CD8-positive, alpha-beta memory T cell (primary cell): Measurements from ENCODE around the gene WNK4. TPM values are rescaled to one million over a fixed set of nuclear protein-coding genes. Genes with fewer than 3 reads are reported as not detected.

Experiments
- CTCF ChIA-PET: fragments of 350-600 bp; sonication (Branson Sonifier 250); formaldehyde crosslinking; loops from one replicate; lab custom pipeline; 2021; ENCODE audit warnings: antibody characterized with exemption; lab: Charles Lee
- POLR2A ChIA-PET: fragments of 350-600 bp; sonication (Branson Sonifier 250); formaldehyde crosslinking; loops from one replicate; lab custom pipeline; 2021; ENCODE audit warnings: antibody characterized with exemption; lab: Charles Lee
- DNase-seq, 5 donors: peaks; one replicate each; pipeline versions ENCODE4 v3.0.0 to v3.0.0-alpha.2; 2020 to 2022; ENCODE audit warnings: mixed read lengths in 1 of 5
- H3K27ac ChIP-seq: one replicate; pipeline ENCODE4 v1.7.0; 2013; ENCODE audit warnings: low read depth, mild to moderate bottlenecking, low read length, moderate library complexity
- H3K27me3 ChIP-seq: 2 replicates; pipeline ENCODE4 v1.7.0; 2013; ENCODE audit warnings: low read length, mild to moderate bottlenecking; ENCODE audit not compliant: insufficient read depth, poor library complexity, severe bottlenecking
- H3K36me3 ChIP-seq: 2 replicates; pipeline ENCODE4 v1.7.0; 2013; ENCODE audit warnings: mild to moderate bottlenecking, low read length, moderate library complexity; ENCODE audit not compliant: insufficient read depth
- H3K4me1 ChIP-seq: 2 replicates; pipeline ENCODE4 v1.7.0; 2013; ENCODE audit warnings: mild to moderate bottlenecking, low read length, moderate library complexity; ENCODE audit not compliant: insufficient read depth
- H3K4me3 ChIP-seq: 2 replicates; pipeline ENCODE4 v1.7.0; 2013; ENCODE audit warnings: mild to moderate bottlenecking, low read length
- H3K9me3 ChIP-seq: 2 replicates; pipeline ENCODE4 v1.7.0; 2013; ENCODE audit warnings: mild to moderate bottlenecking, low read length
- H3K27ac Mint-ChIP-seq, 8 donors: one replicate each; pipeline ENCODE4 v1.8.0; 2020 to 2021; ENCODE audit warnings: mixed read lengths in 8 of 8, mild to moderate bottlenecking in 6 of 8, inconsistent platforms in 3 of 8, moderate library complexity in 3 of 8
- H3K27me3 Mint-ChIP-seq, 2 donors: one replicate each; pipeline ENCODE4 v1.8.0; 2020 to 2021; ENCODE audit warnings: mixed read lengths in 2 of 2, mild to moderate bottlenecking in 1 of 2, moderate library complexity in 1 of 2
- H3K36me3 Mint-ChIP-seq, 3 donors: one replicate each; pipeline ENCODE4 v1.8.0; 2020 to 2021; ENCODE audit warnings: mixed read lengths in 3 of 3, inconsistent platforms in 1 of 3, mild to moderate bottlenecking in 1 of 3
- H3K4me1 Mint-ChIP-seq, 3 donors: one replicate each; pipeline ENCODE4 v1.8.0; 2020 to 2021; ENCODE audit warnings: mixed read lengths in 3 of 3, inconsistent platforms in 1 of 3, mild to moderate bottlenecking in 1 of 3
- H3K4me3 Mint-ChIP-seq, 7 donors: one replicate each; pipeline ENCODE4 v1.8.0; 2020 to 2021; ENCODE audit warnings: mixed read lengths in 7 of 7, mild to moderate bottlenecking in 6 of 7, moderate library complexity in 4 of 7, inconsistent platforms in 2 of 7
- H3K9me3 Mint-ChIP-seq, 5 donors: one replicate each; pipeline ENCODE4 v1.8.0; 2020 to 2022; ENCODE audit warnings: mixed read lengths in 5 of 5, mild to moderate bottlenecking in 3 of 5, moderate library complexity in 2 of 5, inconsistent platforms in 1 of 5
- polyA plus RNA-seq: library from polyadenylated mRNA; unstranded; fragments of 300-500 nt; fragmentation: Illumina TruSeq; gene quantifications from one replicate; pipeline ENCODE4 v1.2.3, GENCODE V29; 2021
- total RNA-seq, 2 experiments: library from RNA; stranded (reverse); gene quantifications; one replicate each; pipeline ENCODE4 v1.2.3, GENCODE V29; 2021

Gene WNK4
- total and polyA plus RNA-seq, 3 experiments from 2014 or later: 0.18 to 0.55 TPM; not detected in 1

DNA sequence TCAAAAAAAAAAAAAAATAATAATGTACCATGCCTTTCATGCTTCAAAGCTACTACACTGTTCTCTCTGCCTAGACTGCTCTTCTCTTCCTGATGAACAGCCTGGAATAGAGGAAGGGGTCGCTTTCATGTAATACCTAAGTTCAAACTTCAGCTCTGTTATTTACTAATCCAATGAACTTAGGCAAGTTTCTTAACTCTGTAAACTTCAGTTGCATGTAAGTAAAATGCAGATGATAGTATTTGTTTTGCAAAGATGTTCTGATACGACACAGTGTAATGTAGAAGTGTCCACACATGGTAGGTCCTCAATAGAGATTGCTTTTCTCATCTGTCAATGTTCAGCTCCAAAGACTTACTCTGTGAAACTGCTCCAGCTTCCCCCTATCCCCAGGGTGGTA lies 11.5 kb downstream of the WNK4 start:
- Histone ChIP-seq H3K27ac (no peak overlapping the region), H3K36me3 (no peaks in the 10 kb centered on the region), H3K9me3 (no peaks in the 10 kb centered on the region), H3K4me1 (peaks cover 2% of the 10 kb centered on the region), H3K27me3 (peaks cover 3% of the 10 kb centered on the region), H3K4me3 (no peak overlapping the region)
- Mint-ChIP-seq H3K27me3 (peaks cover 17 to 26% of the 10 kb centered on the region in 2 donors), H3K36me3 (peaks cover 0 to 7% (median 5%) of the 10 kb centered on the region in 3 donors), H3K4me1 (peaks cover 7 to 12% (median 8%) of the 10 kb centered on the region in 3 donors), H3K9me3 (no peaks in the 10 kb centered on the region), H3K4me3 (no peak overlapping the region), H3K27ac (no peak overlapping the region)
- POLR2A ChIA-PET: no interaction called here
- no peak for DNase-seq
- CTCF ChIA-PET: no interaction called here

DNA sequence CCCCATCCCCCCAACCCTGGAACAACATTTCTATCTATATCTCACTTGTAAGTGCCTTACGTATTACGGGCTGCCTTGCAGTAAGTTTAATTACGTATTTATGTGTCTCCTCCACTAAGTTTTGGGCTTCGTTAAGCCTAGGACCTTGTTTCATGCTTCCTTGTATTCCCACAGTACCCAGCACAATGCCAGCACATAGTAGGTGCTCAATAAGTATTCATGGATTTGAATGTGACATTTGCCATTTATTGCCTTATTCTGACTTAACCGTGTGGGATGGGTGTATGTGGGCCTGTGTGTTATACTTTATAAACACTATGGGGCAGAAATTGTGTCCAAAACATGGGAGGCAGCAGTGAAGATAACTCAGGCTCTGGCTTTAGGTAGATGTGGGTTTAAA lies 12.1 kb downstream of the WNK4 start:
- ChIA-PET POLR2A (no interaction called here), CTCF (no interaction called here)
- H3K27ac Mint-ChIP-seq: no peak overlapping the region
- Histone ChIP-seq H3K27me3 (no peaks in the 10 kb centered on the region), H3K4me3 (no peak overlapping the region), H3K9me3 (no peaks in the 10 kb centered on the region), H3K36me3 (no peaks in the 10 kb centered on the region), H3K4me1 (peaks cover 8% of the 10 kb centered on the region), H3K27ac (no peak overlapping the region)
- H3K36me3 Mint-ChIP-seq: peaks cover 0 to 7% (median 5%) of the 10 kb centered on the region in 3 donors
- H3K4me1 Mint-ChIP-seq: peaks cover 9 to 18% (median 14%) of the 10 kb centered on the region in 3 donors
- DNase-seq: no peak
- H3K9me3 Mint-ChIP-seq: no peaks in the 10 kb centered on the region
- H3K27me3 Mint-ChIP-seq: peaks cover 13 to 21% of the 10 kb centered on the region in 2 donors
- H3K4me3 Mint-ChIP-seq: no peak overlapping the region

DNA sequence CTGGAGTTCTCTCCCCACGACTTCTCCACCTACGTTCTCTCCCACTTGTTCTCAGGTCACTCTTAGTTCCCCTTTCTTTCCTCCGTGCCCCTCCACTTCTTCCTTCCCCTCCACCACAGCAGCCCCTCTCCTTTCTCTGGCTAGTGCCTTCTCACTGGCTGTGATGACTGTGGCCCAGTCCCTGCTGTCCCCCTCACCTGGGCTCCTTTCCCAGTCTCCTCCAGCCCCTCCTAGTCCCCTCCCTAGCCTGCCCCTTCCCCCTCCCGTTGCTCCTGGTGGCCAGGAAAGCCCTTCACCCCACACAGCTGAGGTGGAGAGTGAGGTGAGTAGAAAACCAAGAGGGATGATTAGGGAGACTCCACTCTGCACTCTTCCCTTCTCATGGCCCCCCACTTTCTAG lies 14.7 kb downstream of the WNK4 start:
- H3K27me3 ChIP-seq: no peaks in the 10 kb centered on the region
- H3K27ac Mint-ChIP-seq: peak overlapping the region in 1 of 8 donors; percentile 77
- no peak overlapping the region for H3K4me3 ChIP-seq
- H3K27ac ChIP-seq: no peak overlapping the region
- ChIA-PET POLR2A (no interaction called here), CTCF (no interaction called here)
- no peak for DNase-seq
- no peak overlapping the region for H3K4me3 Mint-ChIP-seq
- no peaks in the 10 kb centered on the region for H3K9me3 ChIP-seq
- peaks cover 21 to 31% (median 31%) of the 10 kb centered on the region in 3 donors for H3K4me1 Mint-ChIP-seq
- no peaks in the 10 kb centered on the region for H3K36me3 ChIP-seq
- H3K9me3 Mint-ChIP-seq: no peaks in the 10 kb centered on the region
- H3K27me3 Mint-ChIP-seq: peaks cover 4% of the 10 kb centered on the region in 2 donors
- peaks cover 0 to 11% (median 5%) of the 10 kb centered on the region in 3 donors for H3K36me3 Mint-ChIP-seq
- H3K4me1 ChIP-seq: peaks cover 18% of the 10 kb centered on the region

DNA sequence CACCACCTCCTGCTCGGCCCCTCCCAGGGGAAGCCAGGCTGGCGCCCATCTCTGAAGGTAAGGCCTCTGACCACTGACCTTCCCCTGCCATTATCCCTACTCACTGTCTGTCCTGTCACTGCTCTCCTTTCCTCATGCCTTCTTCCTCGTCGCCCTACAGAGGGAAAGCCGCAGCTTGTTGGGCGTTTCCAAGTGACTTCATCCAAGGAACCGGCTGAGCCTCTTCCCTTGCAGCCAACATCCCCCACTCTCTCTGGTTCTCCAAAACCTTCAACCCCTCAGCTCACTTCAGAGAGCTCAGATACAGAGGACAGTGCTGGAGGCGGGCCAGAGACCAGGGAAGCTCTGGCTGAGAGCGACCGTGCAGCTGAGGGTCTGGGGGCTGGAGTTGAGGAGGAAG lies 15.1 kb downstream of the WNK4 start:
- Mint-ChIP-seq H3K9me3 (no peaks in the 10 kb centered on the region), H3K36me3 (peaks cover 0 to 11% (median 5%) of the 10 kb centered on the region in 3 donors), H3K4me3 (peak overlapping the region in 2 of 7 donors; percentile 54 to 57), H3K27me3 (peaks cover under 1 to 3% of the 10 kb centered on the region in 2 donors), H3K4me1 (peaks cover 22 to 31% (median 31%) of the 10 kb centered on the region in 3 donors), H3K27ac (peak overlapping the region in 1 of 8 donors; percentile 36)
- POLR2A ChIA-PET: interaction anchor here (0.9 kb wide), 1 partner anchor 22 kb away, joined by 3 read pairs; the partner anchor contains the start of gene VPS25
- no peak overlapping the region for H3K4me3 ChIP-seq
- H3K9me3 ChIP-seq: no peaks in the 10 kb centered on the region
- H3K27me3 ChIP-seq: no peaks in the 10 kb centered on the region
- no peak overlapping the region for H3K27ac ChIP-seq
- CTCF ChIA-PET: no interaction called here
- no peak for DNase-seq
- H3K4me1 ChIP-seq: peaks cover 18% of the 10 kb centered on the region
- no peaks in the 10 kb centered on the region for H3K36me3 ChIP-seq

DNA sequence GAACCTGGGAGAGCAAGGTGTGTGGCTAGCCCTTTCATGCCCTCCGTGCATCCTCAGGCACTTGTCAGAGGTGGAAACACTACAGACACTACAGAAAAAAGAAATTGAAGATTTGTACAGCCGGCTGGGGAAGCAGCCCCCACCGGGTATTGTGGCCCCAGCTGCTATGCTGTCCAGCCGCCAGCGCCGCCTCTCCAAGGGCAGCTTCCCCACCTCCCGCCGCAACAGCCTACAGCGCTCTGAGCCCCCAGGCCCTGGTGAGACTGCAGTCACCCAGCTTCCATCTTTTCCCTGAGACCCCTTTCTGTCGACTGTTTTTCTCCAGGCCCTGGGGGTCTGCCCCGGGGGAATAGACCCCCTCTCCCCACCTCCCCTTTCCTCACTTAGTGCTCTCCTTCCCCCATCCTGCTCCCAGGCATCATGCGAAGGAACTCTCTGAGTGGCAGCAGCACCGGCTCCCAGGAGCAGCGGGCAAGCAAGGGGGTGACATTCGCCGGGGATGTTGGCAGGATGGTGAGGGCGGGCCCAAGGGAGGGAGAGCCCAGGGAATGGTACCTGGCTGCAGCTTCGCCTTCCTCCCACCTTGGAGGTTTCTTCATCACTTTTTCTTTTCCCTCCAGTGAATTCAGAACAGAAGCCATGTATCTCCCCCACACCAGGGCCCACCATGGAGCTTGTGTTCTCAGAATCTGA lies 15.8 kb downstream of the WNK4 start:
- H3K4me3 Mint-ChIP-seq: peak overlapping the region in 4 of 7 donors; percentile 39 to 79 (median 63)

DNA sequence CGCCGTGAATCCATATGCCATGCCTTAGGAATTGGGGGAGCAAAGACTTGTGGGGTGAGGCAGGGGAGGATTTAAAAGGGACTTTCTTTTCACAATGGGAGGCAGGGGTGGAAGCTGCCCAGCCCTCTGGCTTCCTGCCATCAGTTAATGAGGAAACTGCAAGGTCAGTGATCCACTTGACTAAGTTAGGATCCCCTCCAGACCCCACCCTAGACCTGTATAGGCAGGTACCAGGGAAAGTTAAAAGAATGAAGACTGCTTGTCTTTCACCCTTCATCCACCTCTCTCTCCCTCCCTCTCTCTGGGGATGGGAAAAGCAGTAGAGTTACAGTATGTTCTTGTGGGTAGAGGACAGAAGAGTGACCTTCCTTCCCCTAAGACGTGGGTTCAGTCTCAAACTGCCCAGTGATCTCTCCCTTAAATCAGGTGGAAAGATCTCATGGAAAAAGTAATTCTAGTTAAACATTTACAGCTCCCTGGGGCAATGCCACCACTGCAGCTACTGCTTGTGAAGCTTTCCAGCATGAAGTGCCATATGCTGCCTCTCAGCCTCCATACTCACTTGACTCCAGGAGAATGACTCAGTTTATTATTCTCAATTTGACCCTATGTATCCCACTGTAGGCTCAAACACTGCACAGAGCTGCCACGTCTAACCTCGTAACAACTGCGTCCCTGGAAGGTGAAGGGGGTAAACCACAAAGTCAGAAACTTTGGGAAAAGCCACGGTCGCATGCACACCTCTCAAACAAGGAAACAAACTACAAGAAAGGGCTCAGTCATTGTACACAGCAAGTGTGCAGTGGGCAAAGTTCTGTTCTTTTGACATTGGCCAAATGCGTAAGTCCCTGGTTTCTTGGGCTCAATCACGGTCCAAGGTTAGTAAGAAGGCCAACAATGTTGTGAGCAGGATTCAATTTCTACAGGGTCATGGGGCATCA lies 16.9 kb downstream of the WNK4 start:
- Histone ChIP-seq H3K36me3 (no peaks in the 10 kb centered on the region), H3K4me1 (peaks cover 18% of the 10 kb centered on the region), H3K27ac (peak overlapping the region; percentile 27), H3K4me3 (peak overlapping the region; percentile 67), H3K27me3 (no peaks in the 10 kb centered on the region), H3K9me3 (no peaks in the 10 kb centered on the region)
- H3K4me1 Mint-ChIP-seq: peaks cover 22 to 31% (median 31%) of the 10 kb centered on the region in 3 donors
- H3K4me3 Mint-ChIP-seq: peak overlapping the region; percentile 94 to 97 (median 95)
- ChIA-PET CTCF (no interaction called here), POLR2A (interaction anchor here (0.8 kb wide), 1 partner anchor 24 kb away, joined by 3 read pairs; the partner anchor contains the start of gene VPS25)
- no peaks in the 10 kb centered on the region for H3K9me3 Mint-ChIP-seq
- peak overlapping the region in 4 of 8 donors; percentile 39 to 57 (median 52) for H3K27ac Mint-ChIP-seq
- peaks cover 0 to 3% of the 10 kb centered on the region in 2 donors for H3K27me3 Mint-ChIP-seq
- DNase-seq: no peak
- peaks cover 0 to 11% (median 5%) of the 10 kb centered on the region in 3 donors for H3K36me3 Mint-ChIP-seq

More for the DNA sequence above, 15.8 kb downstream of the WNK4 start:
- Mint-ChIP-seq H3K27ac (peak overlapping the region in 2 of 8 donors; percentile 27 to 38), H3K27me3 (peaks cover 0 to 3% of the 10 kb centered on the region in 2 donors), H3K9me3 (no peaks in the 10 kb centered on the region), H3K4me1 (peaks cover 22 to 31% (median 31%) of the 10 kb centered on the region in 3 donors), H3K36me3 (peaks cover 0 to 11% (median 5%) of the 10 kb centered on the region in 3 donors)
- ChIA-PET POLR2A (interaction anchor here (0.9 kb wide), 1 partner anchor 23 kb away, joined by 3 read pairs; the partner anchor contains the start of gene VPS25), CTCF (no interaction called here)
- H3K27ac ChIP-seq: no peak overlapping the region
- no peaks in the 10 kb centered on the region for H3K27me3 ChIP-seq
- H3K4me3 ChIP-seq: no peak overlapping the region
- peaks cover 18% of the 10 kb centered on the region for H3K4me1 ChIP-seq
- no peak for DNase-seq
- no peaks in the 10 kb centered on the region for H3K9me3 ChIP-seq
- no peaks in the 10 kb centered on the region for H3K36me3 ChIP-seq

DNA sequence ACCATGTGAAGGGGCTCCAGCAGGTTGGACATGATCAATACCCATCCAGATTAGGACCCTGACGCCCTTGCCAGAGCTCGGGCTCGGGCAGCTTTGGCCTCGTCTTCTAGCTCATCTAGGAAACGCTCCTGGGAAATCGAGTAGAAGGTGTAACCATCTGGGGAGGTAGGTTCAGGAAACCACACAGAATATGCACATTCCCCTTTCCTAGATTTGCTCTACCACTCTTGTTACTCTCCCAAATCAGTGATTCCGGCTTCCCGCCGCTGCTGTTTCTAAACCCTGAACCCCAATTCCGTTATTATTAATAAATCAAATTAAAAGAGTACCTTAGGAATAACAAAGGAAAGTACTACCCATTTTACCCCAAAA lies 17.6 kb downstream of the WNK4 start:
- H3K4me3 ChIP-seq: peak overlapping the region; percentile 67
- peak overlapping the region; percentile 94 to 97 (median 95) for H3K4me3 Mint-ChIP-seq
- H3K4me1 Mint-ChIP-seq: peaks cover 22 to 31% (median 31%) of the 10 kb centered on the region in 3 donors
- peak overlapping the region; percentile 27 for H3K27ac ChIP-seq
- no peaks in the 10 kb centered on the region for H3K9me3 Mint-ChIP-seq
- peaks cover 18% of the 10 kb centered on the region for H3K4me1 ChIP-seq
- ChIA-PET POLR2A (interaction anchor here (0.8 to 1.5 kb wide), 2 partner anchors 25 to 26 kb away, joined by 3 to 8 read pairs; partner anchors contain the start of genes BECN1 and VPS25), CTCF (interaction anchor here (0.7 to 1.0 kb wide), 2 partner anchors 26 to 34 kb away, joined by 3 to 4 read pairs; partner anchors contain the start of gene BECN1)
- peak overlapping the region in 7 of 8 donors; percentile 40 to 93 (median 90) for H3K27ac Mint-ChIP-seq
- peaks cover 0 to 3% of the 10 kb centered on the region in 2 donors for H3K27me3 Mint-ChIP-seq
- DNase-seq: no peak
- no peaks in the 10 kb centered on the region for H3K36me3 ChIP-seq
- peaks cover 0 to 11% (median 5%) of the 10 kb centered on the region in 3 donors for H3K36me3 Mint-ChIP-seq
- no peaks in the 10 kb centered on the region for H3K9me3 ChIP-seq
- H3K27me3 ChIP-seq: no peaks in the 10 kb centered on the region
